HCT116 (cell line): Measurements from ENCODE around the gene ARL6IP4.

Source experiments
- EZH2phosphoT487 ChIP-seq: fragments of 200-600 bp; IDR thresholded peaks from 2 replicates; pipeline ENCODE4 v1.6.1; 2018; ENCODE audit warnings: antibody characterized with exemption, borderline replicate concordance
- TF ChIP-seq, protein P1 (sequence below), 3 experiments: fragments of 200-600 bp in 1 of 3; sonication (generic) in 1 of 3; IDR thresholded peaks in 2 of 3; conservative IDR thresholded peaks in 1 of 3; 2 replicates each; pipeline ENCODE4 v1.5.1; 2012 to 2017; ENCODE audit warnings: low read depth in 2 of 3, low read length in 2 of 3, antibody characterized with exemption in 1 of 3, borderline replicate concordance in 1 of 3, control low read depth in 1 of 3, mild to moderate bottlenecking in 1 of 3, mixed read lengths in 1 of 3, mixed run types in 1 of 3, moderate library complexity in 1 of 3; ENCODE audit not compliant: insufficient read depth in 1 of 3

DNA sequence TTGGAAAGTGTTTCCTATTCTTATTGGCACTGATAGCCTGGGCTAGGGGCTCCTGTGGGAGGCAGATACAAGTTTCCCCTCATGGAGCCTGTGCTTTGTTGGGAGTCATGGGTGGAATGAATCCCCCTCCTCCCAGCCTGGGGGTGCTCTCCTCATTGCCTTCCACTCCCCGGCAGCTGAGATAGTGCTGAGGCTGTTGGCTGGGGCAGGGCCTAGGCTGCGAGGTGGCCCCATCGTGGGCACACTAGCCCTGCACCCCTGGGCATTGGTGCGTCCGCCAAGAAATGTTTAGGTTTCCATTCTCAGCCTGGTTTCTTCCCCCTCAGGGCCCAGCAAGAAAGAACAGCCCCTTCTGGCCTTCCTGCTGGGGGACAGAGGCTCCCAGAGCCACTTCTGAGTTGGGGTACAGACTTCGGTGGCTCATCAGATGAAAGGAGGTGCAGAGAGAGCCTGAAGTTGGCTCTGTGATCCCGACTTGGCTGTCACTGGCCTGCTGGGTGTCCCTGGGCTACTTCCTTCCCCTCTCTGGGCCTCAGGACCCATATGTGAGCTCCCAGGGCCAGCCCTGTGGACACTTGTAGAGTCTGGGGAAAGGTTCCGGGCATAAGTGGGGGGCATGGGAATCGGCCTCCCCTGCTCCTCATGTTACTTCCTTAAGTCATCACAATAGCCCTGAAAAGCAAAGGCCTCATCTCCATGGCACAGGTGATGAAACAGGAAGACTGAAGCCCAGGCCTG, 2.7 kb upstream of the ARL6IP4 start:
- no peak for TF ChIP-seq EZH2phosphoT487
- TF ChIP-seq, protein P1, sequence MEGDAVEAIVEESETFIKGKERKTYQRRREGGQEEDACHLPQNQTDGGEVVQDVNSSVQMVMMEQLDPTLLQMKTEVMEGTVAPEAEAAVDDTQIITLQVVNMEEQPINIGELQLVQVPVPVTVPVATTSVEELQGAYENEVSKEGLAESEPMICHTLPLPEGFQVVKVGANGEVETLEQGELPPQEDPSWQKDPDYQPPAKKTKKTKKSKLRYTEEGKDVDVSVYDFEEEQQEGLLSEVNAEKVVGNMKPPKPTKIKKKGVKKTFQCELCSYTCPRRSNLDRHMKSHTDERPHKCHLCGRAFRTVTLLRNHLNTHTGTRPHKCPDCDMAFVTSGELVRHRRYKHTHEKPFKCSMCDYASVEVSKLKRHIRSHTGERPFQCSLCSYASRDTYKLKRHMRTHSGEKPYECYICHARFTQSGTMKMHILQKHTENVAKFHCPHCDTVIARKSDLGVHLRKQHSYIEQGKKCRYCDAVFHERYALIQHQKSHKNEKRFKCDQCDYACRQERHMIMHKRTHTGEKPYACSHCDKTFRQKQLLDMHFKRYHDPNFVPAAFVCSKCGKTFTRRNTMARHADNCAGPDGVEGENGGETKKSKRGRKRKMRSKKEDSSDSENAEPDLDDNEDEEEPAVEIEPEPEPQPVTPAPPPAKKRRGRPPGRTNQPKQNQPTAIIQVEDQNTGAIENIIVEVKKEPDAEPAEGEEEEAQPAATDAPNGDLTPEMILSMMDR (IDR thresholded peaks at IDR 0.05 in 2 of 3, conservative IDR thresholded peaks at IDR 0.05 in 1 of 3; ENCODE audit: borderline replicate concordance in 1 of 3, insufficient read depth in 1 of 3, low read depth in 2 of 3, low read length in 2 of 3), result no peak
